DND-41 (cell line): ENCODE results near the gene RNF32.

ENCODE experiments used
- CTCF ChIP-seq: IDR thresholded peaks from 2 replicates; pipeline ENCODE4 v1.5.1; 2012; ENCODE audit warnings: borderline replicate concordance, low read length, moderate library complexity, mild to moderate bottlenecking; ENCODE audit not compliant: poor library complexity, severe bottlenecking; ENCODE audit errors: extremely low read depth
- EZH2 ChIP-seq: IDR thresholded peaks from 3 replicates; pipeline ENCODE4 v1.6.1; 2012; ENCODE audit warnings: borderline replicate concordance, low read depth, mild to moderate bottlenecking, moderate library complexity, low read length, inconsistent platforms; ENCODE audit not compliant: severe bottlenecking

DNA sequence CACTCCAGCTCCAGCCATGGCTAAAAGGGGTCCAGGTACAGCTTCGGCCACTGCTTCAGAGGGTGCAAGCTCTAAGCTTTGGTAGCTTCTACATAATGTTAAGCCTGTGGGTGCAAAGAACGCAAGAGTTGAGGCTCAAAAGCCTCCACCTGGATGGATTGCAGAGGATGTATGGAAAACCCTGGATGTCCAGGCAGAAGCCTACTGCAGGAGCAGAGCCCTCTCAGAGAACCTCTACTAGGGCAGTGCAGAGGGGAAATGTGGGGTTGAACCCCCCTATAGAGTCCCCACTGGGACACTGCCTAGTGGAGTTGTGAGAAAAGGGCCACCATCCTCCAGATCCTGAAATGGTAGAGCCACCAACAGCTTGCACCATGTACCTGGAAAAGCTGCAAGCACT, 10.7 kb upstream of the RNF32 start:
- TF ChIP-seq CTCF (no peak), EZH2 (no peak)
